Activated CD4-positive, alpha-beta T cell treated with anti-CD3 and anti-CD28 coated beads, Interleukin-2, amount 10 ng/mL, durations not matched to agents 7 days and 5 days (primary cell): Measurements from ENCODE around the gene ATRN. TPM values are rescaled to one million over a fixed set of nuclear protein-coding genes. Genes with fewer than 3 reads are reported as not detected.

Experiments
- CTCF ChIA-PET: fragments of 350-600 bp; sonication (Branson Sonifier 250); formaldehyde crosslinking; loops from one replicate; lab custom pipeline; 2021; ENCODE audit warnings: antibody characterized with exemption; lab: Charles Lee
- POLR2A ChIA-PET: fragments of 350-600 bp; sonication (Branson Sonifier 250); formaldehyde crosslinking; loops from one replicate; lab custom pipeline; 2021; ENCODE audit warnings: antibody characterized with exemption; lab: Charles Lee
- DNase-seq: peaks from one replicate; pipeline ENCODE4 v3.0.0-alpha.2; 2020
- H3K27ac Mint-ChIP-seq: one replicate; pipeline ENCODE4 v1.8.0; 2021; ENCODE audit warnings: mild to moderate bottlenecking, moderate library complexity, mixed read lengths
- H3K27me3 Mint-ChIP-seq: one replicate; pipeline ENCODE4 v1.8.0; 2021; ENCODE audit warnings: mixed read lengths
- H3K36me3 Mint-ChIP-seq: one replicate; pipeline ENCODE4 v1.8.0; 2021; ENCODE audit warnings: low read depth, mixed read lengths
- H3K4me1 Mint-ChIP-seq: one replicate; pipeline ENCODE4 v1.8.0; 2021; ENCODE audit warnings: mixed read lengths
- H3K4me3 Mint-ChIP-seq: one replicate; pipeline ENCODE4 v1.8.0; 2021; ENCODE audit warnings: mild to moderate bottlenecking, moderate library complexity, mixed read lengths
- H3K9me3 Mint-ChIP-seq: one replicate; pipeline ENCODE4 v1.8.0; 2021; ENCODE audit warnings: mixed read lengths
- total RNA-seq, 2 experiments: library from RNA; stranded (reverse); gene quantifications; one replicate each; pipeline ENCODE4 v1.2.3, GENCODE V29; 2021

ATRN gene
- total RNA-seq, 2 experiments from 2014 or later = 7.8 TPM

DNA sequence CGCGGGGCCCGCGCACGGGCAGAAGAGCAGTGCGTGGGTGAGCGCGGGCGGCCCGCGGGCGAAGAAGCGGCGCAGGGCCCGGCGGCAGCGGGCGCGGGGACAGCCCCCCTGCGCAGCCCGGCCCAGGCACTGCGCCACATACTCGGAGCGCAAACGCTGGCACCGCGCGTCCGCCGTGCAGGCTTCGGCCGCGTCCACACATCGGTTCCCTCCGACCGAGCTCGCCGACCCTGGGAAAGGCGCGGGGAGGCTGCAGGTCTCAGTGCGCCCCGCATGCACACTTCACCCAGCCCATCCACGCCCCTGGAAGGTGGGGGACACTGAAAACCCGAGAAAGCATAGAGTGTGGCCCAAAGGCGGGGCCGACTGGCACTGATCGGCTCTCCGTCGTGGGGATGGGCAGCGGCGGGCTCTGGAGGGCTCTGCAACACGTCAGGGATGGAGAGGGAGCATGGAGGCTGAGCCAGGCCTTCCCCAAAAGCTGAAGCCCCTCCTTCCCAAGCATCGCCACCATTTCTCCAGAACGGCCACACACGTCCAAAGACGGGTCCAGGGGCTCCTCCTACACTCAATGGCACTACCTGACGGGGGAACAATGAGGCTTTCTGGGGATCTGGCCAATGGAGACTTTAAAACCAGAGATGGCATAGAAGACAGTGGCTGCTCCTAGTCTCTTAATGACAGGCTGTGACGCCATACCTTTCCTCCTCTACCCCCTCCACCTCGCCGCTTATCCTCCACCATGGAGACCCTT lies 190.4 kb downstream of the ATRN start:
- H3K36me3 Mint-ChIP-seq = no peaks in the 10 kb centered on the region
- no peak overlapping the region for H3K4me3 Mint-ChIP-seq
- H3K4me1 Mint-ChIP-seq = peaks cover 29% of the 10 kb centered on the region
- ChIA-PET CTCF (interaction anchor here (1.8 kb wide), 1 partner anchor 8 kb away, joined by 5 read pairs; no protein-coding TSS in a partner anchor), POLR2A (no interaction called here)
- no peak for DNase-seq
- no peaks in the 10 kb centered on the region for H3K9me3 Mint-ChIP-seq
- H3K27me3 Mint-ChIP-seq = peaks cover 50% of the 10 kb centered on the region
- no peak overlapping the region for H3K27ac Mint-ChIP-seq

DNA sequence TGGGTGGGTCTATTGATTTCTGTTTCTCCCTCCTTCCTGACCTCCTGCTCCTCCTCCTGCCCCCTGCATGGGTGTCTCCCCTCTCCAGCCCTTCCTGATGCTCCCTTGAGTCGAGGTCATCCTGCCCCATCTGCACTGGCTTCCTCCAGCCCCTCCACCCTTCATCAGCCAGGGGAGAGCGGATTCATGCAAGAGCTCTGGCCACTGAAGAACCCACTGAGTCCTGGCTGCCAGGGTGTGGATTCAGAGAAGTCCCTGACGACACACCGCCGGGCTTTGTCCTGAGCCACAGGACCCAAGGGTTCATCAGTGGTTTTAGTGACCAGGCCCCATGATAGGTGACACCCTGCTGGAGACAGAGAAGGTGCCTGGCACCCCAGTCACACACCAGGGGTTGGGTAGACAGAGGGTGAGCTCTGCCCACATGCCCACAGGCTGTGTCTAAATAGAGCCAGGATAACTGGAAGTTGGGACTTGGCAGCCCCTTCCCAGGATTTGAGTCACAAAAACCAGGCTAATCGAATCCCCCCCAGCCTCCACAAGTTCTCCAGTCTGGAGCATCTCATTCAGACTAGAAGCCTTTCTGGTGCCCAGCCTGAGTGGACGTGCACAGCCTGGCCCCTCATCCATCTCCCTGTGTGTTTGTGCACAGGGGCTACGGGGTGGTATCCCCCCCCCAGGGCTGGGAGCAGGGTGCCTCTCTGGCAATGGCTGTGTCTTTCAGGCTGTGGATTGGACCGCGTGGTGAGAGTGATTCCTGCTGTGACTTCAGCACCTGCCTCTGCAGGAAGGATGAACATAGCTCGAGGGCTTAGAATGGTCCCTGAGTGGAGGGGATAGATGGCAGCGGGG lies 191.2 kb downstream of the ATRN start:
- Mint-ChIP-seq H3K9me3 (no peaks in the 10 kb centered on the region), H3K4me1 (peaks cover 34% of the 10 kb centered on the region), H3K27ac (no peak overlapping the region), H3K4me3 (no peak overlapping the region), H3K36me3 (no peaks in the 10 kb centered on the region), H3K27me3 (peaks cover 49% of the 10 kb centered on the region)
- ChIA-PET POLR2A (no interaction called here), CTCF (interaction anchor here (0.5 to 0.6 kb wide), 2 partner anchors 102 to 188 kb away, joined by 3 to 4 read pairs; no protein-coding TSS in a partner anchor)
- no peak for DNase-seq

GRCh38 chr20:3663031-3663701 lies 192.3 kb downstream of the ATRN start, which contains the start of gene GFRA4:
GFRA4 (minus strand) TSS chr20:3663399; CDS start chr20:3663399, 0 bp downstream.
- Mint-ChIP-seq H3K4me3 (no peak within 1 kb of the TSS), H3K27ac (no peak within 1 kb of the TSS), H3K36me3 (no peaks in the 10 kb centered on the region), H3K9me3 (no peaks in the 10 kb centered on the region), H3K4me1 (peaks cover 38% of the 10 kb centered on the region), H3K27me3 (peaks cover 58% of the 10 kb centered on the region)
- POLR2A ChIA-PET = no interaction called here
- CTCF ChIA-PET = interaction anchor here (0.6 kb wide), 1 partner anchor 101 kb away, joined by 3 read pairs; no protein-coding TSS in a partner anchor
- no peak for DNase-seq

- Mint-ChIP-seq H3K27ac (no peak overlapping the region), H3K4me1 (peaks cover 35% of the 10 kb centered on the region), H3K27me3 (peaks cover 57% of the 10 kb centered on the region), H3K4me3 (no peak overlapping the region), H3K9me3 (no peaks in the 10 kb centered on the region), H3K36me3 (no peaks in the 10 kb centered on the region)
- POLR2A ChIA-PET = no interaction called here
- CTCF ChIA-PET = no interaction called here
- no peak for DNase-seq
These were observed 193.0 kb downstream of the ATRN start for GRCh38 chr20:3663858-3664257.

DNA sequence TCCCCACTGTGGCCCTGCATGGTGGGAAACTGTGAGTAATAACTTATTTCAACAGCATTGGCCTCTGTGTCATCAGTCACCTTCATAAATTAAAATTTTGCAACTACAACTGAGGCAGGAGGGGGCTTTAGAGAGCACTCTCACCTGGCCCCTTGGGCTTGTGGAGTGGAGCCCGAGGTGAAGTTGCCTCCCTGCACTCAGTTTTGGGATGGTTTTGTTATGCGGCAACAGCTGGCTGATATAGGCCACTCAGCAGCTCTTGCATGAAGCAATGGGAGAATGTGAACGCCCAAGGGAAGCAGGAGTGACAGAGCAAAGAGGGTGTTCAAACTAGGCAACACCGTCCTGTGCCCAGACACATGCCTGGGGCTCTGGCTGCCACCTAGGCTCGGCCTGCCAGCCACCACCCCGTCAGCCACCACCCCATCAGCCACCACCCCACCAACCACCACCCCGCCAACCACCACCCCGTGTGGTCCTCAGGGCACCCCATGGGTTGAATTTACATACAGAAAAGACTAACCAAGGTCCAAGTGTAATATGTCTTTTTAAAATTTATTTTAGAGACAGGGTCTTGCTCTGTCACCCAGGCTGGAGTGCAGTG lies 196.7 kb downstream of the ATRN start:
- Mint-ChIP-seq H3K4me3 (no peak overlapping the region), H3K4me1 (peaks cover 23% of the 10 kb centered on the region), H3K9me3 (no peaks in the 10 kb centered on the region), H3K36me3 (no peaks in the 10 kb centered on the region), H3K27ac (no peak overlapping the region), H3K27me3 (peaks cover 58% of the 10 kb centered on the region)
- ChIA-PET CTCF (interaction anchor here (1.0 to 2.1 kb wide), 3 partner anchors 9 to 111 kb away, joined by 3 to 9 read pairs (median 3); no protein-coding TSS in a partner anchor), POLR2A (no interaction called here)
- no peak for DNase-seq

GRCh38 chr20:3669710-3670367 lies 199.0 kb downstream of the ATRN start:
- Mint-ChIP-seq H3K9me3 (no peaks in the 10 kb centered on the region), H3K4me1 (peaks cover 26% of the 10 kb centered on the region), H3K4me3 (no peak overlapping the region), H3K27me3 (peaks cover 52% of the 10 kb centered on the region), H3K27ac (no peak overlapping the region), H3K36me3 (no peaks in the 10 kb centered on the region)
- POLR2A ChIA-PET = no interaction called here
- CTCF ChIA-PET = interaction anchor here (1.1 to 2.1 kb wide), 2 partner anchors 10 to 41 kb away, joined by 4 to 5 read pairs; no protein-coding TSS in a partner anchor
- DNase-seq = no peak

- H3K27me3 Mint-ChIP-seq = peaks cover 59% of the 10 kb centered on the region
- H3K4me3 Mint-ChIP-seq = no peak overlapping the region
These were observed 199.7 kb downstream of the ATRN start for GRCh38 chr20:3670511-3670910.

DNA sequence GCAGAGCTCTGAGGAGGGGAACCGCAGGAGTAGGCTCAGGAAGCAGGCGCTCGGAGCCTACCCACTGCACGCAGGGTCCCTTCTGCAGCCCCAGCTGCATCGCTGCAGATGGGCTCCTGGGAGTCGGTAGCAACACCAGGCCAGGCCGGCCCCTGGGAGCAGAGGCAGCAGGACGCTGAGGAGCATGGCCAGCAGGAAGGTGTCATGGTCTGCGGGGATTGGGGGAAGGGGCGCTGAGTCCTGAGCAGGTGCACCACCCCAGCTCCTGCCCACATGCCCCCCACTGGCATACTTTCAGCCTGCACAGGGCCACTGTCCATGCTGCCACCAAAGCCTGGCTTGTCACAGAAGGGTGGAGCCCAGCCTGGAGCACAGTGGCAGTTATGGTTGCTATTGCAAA lies 200.1 kb downstream of the ATRN start:
- H3K27ac Mint-ChIP-seq = no peak overlapping the region
- no peak for DNase-seq
- no peaks in the 10 kb centered on the region for H3K9me3 Mint-ChIP-seq
- H3K27me3 Mint-ChIP-seq = peaks cover 63% of the 10 kb centered on the region
- no peaks in the 10 kb centered on the region for H3K36me3 Mint-ChIP-seq
- POLR2A ChIA-PET = no interaction called here
- H3K4me3 Mint-ChIP-seq = no peak overlapping the region
- peaks cover 15% of the 10 kb centered on the region for H3K4me1 Mint-ChIP-seq
- CTCF ChIA-PET = interaction anchor here (1.1 kb wide), 1 partner anchor 40 kb away, joined by 4 read pairs; no protein-coding TSS in a partner anchor

More at GRCh38 chr20:3670511-3670910, 199.7 kb downstream of the ATRN start:
- Mint-ChIP-seq H3K36me3 (no peaks in the 10 kb centered on the region), H3K27ac (no peak overlapping the region), H3K9me3 (no peaks in the 10 kb centered on the region), H3K4me1 (peaks cover 20% of the 10 kb centered on the region)
- DNase-seq = no peak
- ChIA-PET CTCF (interaction anchor here (1.1 kb wide), 1 partner anchor 40 kb away, joined by 4 read pairs; no protein-coding TSS in a partner anchor), POLR2A (no interaction called here)

- no peak overlapping the region for H3K27ac Mint-ChIP-seq
- DNase-seq = no peak
- POLR2A ChIA-PET = no interaction called here
- H3K27me3 Mint-ChIP-seq = peaks cover 66% of the 10 kb centered on the region
- H3K4me3 Mint-ChIP-seq = no peak overlapping the region
- no peaks in the 10 kb centered on the region for H3K36me3 Mint-ChIP-seq
- H3K9me3 Mint-ChIP-seq = no peaks in the 10 kb centered on the region
- peaks cover 10% of the 10 kb centered on the region for H3K4me1 Mint-ChIP-seq
- CTCF ChIA-PET = interaction anchor here (0.5 to 1.3 kb wide), 2 partner anchors 13 to 208 kb away, joined by 3 to 4 read pairs; no protein-coding TSS in a partner anchor
These were observed 201.2 kb downstream of the ATRN start for GRCh38 chr20:3671986-3672546.

DNA sequence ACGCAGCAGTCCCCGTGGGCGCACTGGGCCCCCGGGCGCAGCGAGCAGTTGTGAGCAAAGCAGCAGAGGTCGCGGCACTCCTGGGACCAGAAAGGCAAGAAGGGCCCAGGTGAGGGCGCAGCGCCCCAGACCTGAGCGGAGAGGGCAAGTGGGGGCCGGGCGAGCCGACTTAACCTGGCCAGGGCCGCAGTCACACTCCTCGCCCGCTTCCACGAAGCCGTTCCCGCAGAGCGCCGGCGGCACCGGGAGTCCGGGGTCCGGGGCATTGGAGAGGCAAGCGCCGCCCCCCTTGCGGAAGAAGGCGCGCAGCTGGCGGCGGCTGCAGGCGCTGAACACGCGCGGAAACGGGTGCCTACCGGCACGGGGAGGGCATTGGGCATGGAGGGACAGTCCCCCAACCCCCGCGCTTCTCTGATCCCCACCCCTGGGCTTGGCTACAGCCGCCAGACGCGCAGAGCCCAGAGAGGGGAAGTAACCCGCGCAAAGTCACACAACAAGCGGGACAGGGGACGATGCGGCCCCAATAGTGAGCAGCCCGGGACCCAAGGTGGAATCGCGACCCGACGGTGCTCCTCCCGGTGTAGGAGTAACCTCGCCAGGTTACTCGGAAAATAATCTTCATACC lies 201.8 kb downstream of the ATRN start:
- POLR2A ChIA-PET = no interaction called here
- H3K4me1 Mint-ChIP-seq = peaks cover 6% of the 10 kb centered on the region

More for the DNA sequence above, 201.8 kb downstream of the ATRN start:
- Mint-ChIP-seq H3K36me3 (no peaks in the 10 kb centered on the region), H3K27me3 (peaks cover 61% of the 10 kb centered on the region), H3K4me3 (no peak overlapping the region), H3K9me3 (no peaks in the 10 kb centered on the region), H3K27ac (no peak overlapping the region)
- no peak for DNase-seq
- CTCF ChIA-PET = interaction anchor here (0.5 to 1.4 kb wide), 3 partner anchors 12 to 208 kb away, joined by 3 to 6 read pairs (median 4); no protein-coding TSS in a partner anchor
